ENCODE data around the gene SAFB. TPM values are rescaled to one million over a fixed set of nuclear protein-coding genes. Genes with fewer than 3 reads are reported as not detected.

The SAFB gene
- total RNA-seq, 1 experiment from 2014 or later = 143 TPM

- TF ChIP-seq ELF1 (IDR thresholded peaks at IDR 0.05; ENCODE audit: borderline replicate concordance, low read depth) = no peak
- TF ChIP-seq, protein P1, sequence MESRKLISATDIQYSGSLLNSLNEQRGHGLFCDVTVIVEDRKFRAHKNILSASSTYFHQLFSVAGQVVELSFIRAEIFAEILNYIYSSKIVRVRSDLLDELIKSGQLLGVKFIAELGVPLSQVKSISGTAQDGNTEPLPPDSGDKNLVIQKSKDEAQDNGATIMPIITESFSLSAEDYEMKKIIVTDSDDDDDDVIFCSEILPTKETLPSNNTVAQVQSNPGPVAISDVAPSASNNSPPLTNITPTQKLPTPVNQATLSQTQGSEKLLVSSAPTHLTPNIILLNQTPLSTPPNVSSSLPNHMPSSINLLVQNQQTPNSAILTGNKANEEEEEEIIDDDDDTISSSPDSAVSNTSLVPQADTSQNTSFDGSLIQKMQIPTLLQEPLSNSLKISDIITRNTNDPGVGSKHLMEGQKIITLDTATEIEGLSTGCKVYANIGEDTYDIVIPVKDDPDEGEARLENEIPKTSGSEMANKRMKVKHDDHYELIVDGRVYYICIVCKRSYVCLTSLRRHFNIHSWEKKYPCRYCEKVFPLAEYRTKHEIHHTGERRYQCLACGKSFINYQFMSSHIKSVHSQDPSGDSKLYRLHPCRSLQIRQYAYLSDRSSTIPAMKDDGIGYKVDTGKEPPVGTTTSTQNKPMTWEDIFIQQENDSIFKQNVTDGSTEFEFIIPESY (IDR thresholded peaks at IDR 0.05; ENCODE audit: extremely low read depth, insufficient replicate concordance, low read length) = no peak
- TF ChIP-seq TCF7L2 (IDR thresholded peaks at IDR 0.05; ENCODE audit: borderline replicate concordance, extremely low read depth, insufficient read depth, insufficient read length) = no peak
- TF ChIP-seq SRF (IDR thresholded peaks at IDR 0.05; ENCODE audit: low read depth) = no peak
- no peak for TF ChIP-seq ZFX (IDR thresholded peaks at IDR 0.05)
Observed at GRCh38 chr19:5697022-5697889, 74.4 kb downstream of the SAFB start (continued).

- no peak overlapping the region for H3K4me2 ChIP-seq (ENCODE audit: low read length)
- ChIA-PET CTCF (interaction anchor here (2.2 kb wide), 1 partner anchor 8 kb away, joined by 8 read pairs; no protein-coding TSS in a partner anchor), RAD21 (ENCODE audit: low non-redundant PET in 1 of 2, low total read pairs in 2 of 2, uncharacterized antibody in 2 of 2, unreplicated experiment in 2 of 2) (no interaction called here), POLR2A (interaction anchor here (0.6 kb wide), 1 partner anchor 595 kb away, joined by 3 read pairs; no protein-coding TSS in a partner anchor)
- no peak overlapping the region for H3K9ac ChIP-seq (ENCODE audit: low read length)
- H3K9me3 ChIP-seq (ENCODE audit: control insufficient read depth in 1 of 2, insufficient read depth in 1 of 2, low read depth in 1 of 2, low read length in 2 of 2) = no peaks in the 10 kb centered on the region
- H3K79me2 ChIP-seq (ENCODE audit: insufficient read depth, low read length) = peaks cover 32% of the 10 kb centered on the region
- intact Hi-C loops (cut with micrococcal nuclease) = no loop called here
- BruUV-seq (replicated peaks) = no TSS peak
- H4K20me1 ChIP-seq (ENCODE audit: insufficient read depth) = peaks cover 1% of the 10 kb centered on the region; the same call in 1 of the 2 replicates
- ATAC-seq (no peak), DNase-seq (ENCODE audit: low read depth, low spot score) (no peak)
- H3K36me3 ChIP-seq (ENCODE audit: control insufficient read depth in 1 of 2, insufficient read depth in 2 of 2, low read length in 2 of 2) = peaks cover 14 to 47% of the 10 kb centered on the region in 2 experiments; a peak in 3 of 4 replicates
- no peak overlapping the region for H3K27ac ChIP-seq (ENCODE audit: low read depth, low read length)
- no peak overlapping the region for H2AFZ ChIP-seq (ENCODE audit: low read depth, low read length, poor library complexity, severe bottlenecking)
- H3K9me2 ChIP-seq (ENCODE audit: insufficient read depth) = no peaks in the 10 kb centered on the region
- H3K27me3 ChIP-seq (ENCODE audit: insufficient read depth, low read length) = no peaks in the 10 kb centered on the region
- H3K4me3 ChIP-seq (replicated peaks in 1 of 2; ENCODE audit: low read depth in 1 of 2, low read length in 2 of 2) = no peak overlapping the region
- peaks cover 0 to 4% of the 10 kb centered on the region in 2 experiments; a peak in 1 of 4 replicates for H3K4me1 ChIP-seq (ENCODE audit: control insufficient read depth in 1 of 2, insufficient read depth in 2 of 2, low read length in 2 of 2)
- TF ChIP-seq TCF7L2 (IDR thresholded peaks at IDR 0.05; ENCODE audit: borderline replicate concordance, extremely low read depth, insufficient read depth, insufficient read length) (no peak), SIN3A (IDR thresholded peaks at IDR 0.05; ENCODE audit: low read depth) (no peak; the same call in 1 of the 2 replicates)
Observed at GRCh38 chr19:5697890-5698634, 75.2 kb downstream of the SAFB start.
